WERI-Rb-1 (cell line): ENCODE measurements around the gene RNU6-7.

Experiments
- DNase-seq: peaks from one replicate; pipeline ENCODE4 v3.0.0-alpha.2; 2020
- H3K27ac ChIP-seq: fragments of 250-450 bp; sonication (Bioruptor Pico); 2 replicates; pipeline ENCODE4 v1.5.1; 2020; ENCODE audit warnings: mild to moderate bottlenecking, moderate library complexity
- H3K27me3 ChIP-seq: fragments of 250-450 bp; sonication (Bioruptor Pico); 2 replicates; pipeline ENCODE4 v1.5.1; 2021; ENCODE audit warnings: mild to moderate bottlenecking, low read depth, moderate library complexity; ENCODE audit not compliant: insufficient read depth, severe bottlenecking
- H3K36me3 ChIP-seq: fragments of 250-450 bp; sonication (Bioruptor Pico); 2 replicates; pipeline ENCODE4 v1.5.1; 2020; ENCODE audit warnings: mild to moderate bottlenecking, moderate library complexity
- H3K4me3 ChIP-seq: 2 replicates; pipeline ENCODE4 v1.5.1; 2011; ENCODE audit warnings: low read depth, mild to moderate bottlenecking, control low read depth, low read length
- H3K9me3 ChIP-seq: fragments of 250-450 bp; sonication (Bioruptor Pico); 2 replicates; pipeline ENCODE4 v1.5.1; 2021; ENCODE audit warnings: mild to moderate bottlenecking, moderate library complexity; ENCODE audit not compliant: severe bottlenecking
- CTCF ChIP-seq: IDR thresholded peaks from 2 replicates; pipeline ENCODE4 v1.5.1; 2011; ENCODE audit warnings: low read depth, mild to moderate bottlenecking, control low read depth, inconsistent platforms, low read length

RNU6-7 gene

GRCh38 chr14:32232481-32232880 lies 30.6 kb downstream of the RNU6-7 start:
- no peaks in the 10 kb centered on the region for H3K27me3 ChIP-seq
- no peaks in the 10 kb centered on the region for H3K9me3 ChIP-seq
- no peak for DNase-seq
- no peak overlapping the region for H3K27ac ChIP-seq
- TF ChIP-seq CTCF, result no peak
- H3K4me3 ChIP-seq, result no peak overlapping the region
- H3K36me3 ChIP-seq, result no peaks in the 10 kb centered on the region

DNA sequence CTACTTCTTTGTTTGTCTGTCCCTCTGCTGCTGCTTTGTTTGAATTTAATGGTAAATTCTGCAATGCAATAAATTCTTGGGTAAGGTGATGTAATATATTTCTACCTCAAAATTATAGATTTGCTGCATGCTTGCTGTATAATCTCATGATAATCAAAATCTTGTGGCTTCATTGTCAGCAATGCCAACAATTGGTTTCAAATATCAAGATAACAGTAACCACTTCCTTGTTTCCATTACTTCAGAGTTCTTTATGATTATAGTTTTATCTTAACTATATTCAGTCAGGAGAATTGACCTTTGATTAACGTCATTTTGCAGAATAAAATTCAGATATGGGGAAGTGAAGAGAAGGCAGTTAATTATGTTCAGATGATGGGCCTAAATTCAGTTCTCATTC lies 31.4 kb downstream of the RNU6-7 start:
- H3K36me3 ChIP-seq, result no peaks in the 10 kb centered on the region
- no peaks in the 10 kb centered on the region for H3K27me3 ChIP-seq
- no peak for DNase-seq
- no peak overlapping the region for H3K4me3 ChIP-seq
- H3K9me3 ChIP-seq, result no peaks in the 10 kb centered on the region
- H3K27ac ChIP-seq, result no peak overlapping the region
- no peak for TF ChIP-seq CTCF

DNA sequence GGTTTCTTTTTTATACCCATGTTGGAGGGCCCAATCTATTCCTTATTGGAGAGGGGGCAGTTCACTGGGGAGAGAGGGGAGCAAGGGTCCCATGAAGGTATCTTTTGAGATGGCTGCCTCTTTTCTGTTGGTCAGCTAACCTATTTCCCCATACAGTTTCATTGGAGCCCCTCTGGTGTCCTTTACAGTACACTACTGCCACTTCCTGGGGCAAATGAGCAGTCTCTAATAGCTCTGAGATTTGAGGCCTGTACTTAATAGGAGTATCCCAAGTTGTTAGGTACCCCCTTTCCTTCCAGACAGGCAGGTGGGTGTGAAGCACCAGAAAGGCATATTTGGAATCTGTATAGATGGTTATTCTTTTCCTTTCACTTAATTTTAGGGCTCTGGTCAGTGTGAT lies 42.6 kb downstream of the RNU6-7 start:
- no peaks in the 10 kb centered on the region for H3K36me3 ChIP-seq
- DNase-seq, result peak; percentile 24
- no peak overlapping the region for H3K4me3 ChIP-seq
- H3K27me3 ChIP-seq, result no peaks in the 10 kb centered on the region
- no peaks in the 10 kb centered on the region for H3K9me3 ChIP-seq
- peak; percentile 43 for TF ChIP-seq CTCF
- no peak overlapping the region for H3K27ac ChIP-seq

GRCh38 chr14:32246751-32247150 lies 44.9 kb downstream of the RNU6-7 start:
- H3K9me3 ChIP-seq, result no peaks in the 10 kb centered on the region
- no peak overlapping the region for H3K4me3 ChIP-seq
- H3K27ac ChIP-seq, result no peak overlapping the region
- DNase-seq, result no peak
- TF ChIP-seq CTCF, result no peak
- no peaks in the 10 kb centered on the region for H3K36me3 ChIP-seq
- H3K27me3 ChIP-seq, result no peaks in the 10 kb centered on the region

DNA sequence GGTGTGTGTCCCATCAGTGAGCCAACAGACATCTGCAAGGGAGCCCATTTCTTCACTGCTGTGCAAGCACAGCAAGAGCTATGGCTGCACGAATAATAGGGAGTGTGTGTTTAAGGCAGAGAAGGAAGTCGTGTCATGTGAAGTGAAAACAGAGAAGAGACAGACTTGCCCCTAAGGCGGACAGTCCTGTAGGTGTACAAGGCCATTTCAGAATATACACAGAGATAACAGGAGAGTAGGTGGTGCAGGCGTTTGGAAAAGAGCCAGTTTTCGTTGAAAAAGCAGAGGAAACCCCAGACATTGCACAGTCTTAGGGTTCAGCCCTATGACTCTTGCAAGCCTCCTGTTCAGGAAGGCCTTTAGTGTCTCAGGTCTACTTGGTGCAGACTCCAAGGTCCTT lies 47.5 kb downstream of the RNU6-7 start:
- no peaks in the 10 kb centered on the region for H3K27me3 ChIP-seq
- DNase-seq, result no peak
- no peak overlapping the region for H3K27ac ChIP-seq
- H3K9me3 ChIP-seq, result no peaks in the 10 kb centered on the region
- no peak for TF ChIP-seq CTCF
- H3K4me3 ChIP-seq, result no peak overlapping the region
- H3K36me3 ChIP-seq, result no peaks in the 10 kb centered on the region

DNA sequence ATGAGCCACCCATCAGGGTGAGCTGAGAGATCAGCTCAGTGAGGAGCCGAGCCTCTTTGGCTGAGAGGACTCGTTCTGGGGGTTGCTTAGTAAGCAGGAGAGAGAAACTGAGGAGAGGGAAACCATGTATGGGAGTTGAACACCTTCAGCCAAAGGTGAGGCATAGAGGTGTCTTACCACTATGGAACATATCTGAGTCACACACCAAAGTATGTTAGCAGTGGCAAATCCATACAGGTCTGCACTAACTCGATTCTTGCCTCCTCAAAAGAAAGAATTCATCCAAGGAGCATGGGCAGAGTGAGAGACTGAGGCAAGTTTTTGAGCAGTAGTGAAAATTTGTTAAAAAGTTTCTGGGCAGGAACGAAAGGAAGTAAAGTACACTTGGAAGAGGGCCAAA lies 47.9 kb downstream of the RNU6-7 start:
- Histone ChIP-seq H3K27me3 (no peaks in the 10 kb centered on the region), H3K9me3 (no peaks in the 10 kb centered on the region), H3K36me3 (no peaks in the 10 kb centered on the region), H3K4me3 (no peak overlapping the region), H3K27ac (no peak overlapping the region)
- DNase-seq, result no peak
- TF ChIP-seq CTCF, result no peak
